AG04450 (cell line): Measurements from ENCODE around the gene MMUT. TPM values are rescaled to one million over a fixed set of nuclear protein-coding genes. Genes with fewer than 3 reads are reported as not detected.
"Not testable (repeated sequence)": the region's sequence is repeated elsewhere in the genome, so short reads cannot be mapped to it uniquely, and the experiment has no call there.

Source experiments
- CTCF ChIA-PET: fragments of 300-600, 350-600 bp; formaldehyde crosslinking; extraction: SDS; loops from one replicate; lab custom pipeline; 2022; ENCODE audit warnings: antibody characterized with exemption, inconsistent platforms; lab: Charles Lee
- POLR2A ChIA-PET: fragments of 350-600 bp; formaldehyde crosslinking; extraction: SDS; loops from one replicate; lab custom pipeline; 2021; ENCODE audit warnings: antibody characterized with exemption, inconsistent platforms; lab: Yijun Ruan, JAX
- DNase-seq: peaks from one replicate; pipeline ENCODE4 v3.0.0-alpha.2; 2011; ENCODE audit warnings: low read depth, low spot score
- H3K27ac ChIP-seq: one replicate; pipeline ENCODE4 v1.5.1; 2012; ENCODE audit warnings: low read depth, low read length, control low read depth
- H3K27me3 ChIP-seq: one replicate; pipeline ENCODE4 v1.6.0; 2012; ENCODE audit warnings: low read length; ENCODE audit not compliant: control insufficient read depth, insufficient read depth
- H3K4me3 ChIP-seq: 2 replicates; pipeline ENCODE4 v1.5.1; 2011; ENCODE audit warnings: mild to moderate bottlenecking, low read depth, low read length, control low read depth
- H3K9me3 ChIP-seq: 2 replicates; pipeline ENCODE4 v1.5.1; 2012; ENCODE audit warnings: low read length; ENCODE audit not compliant: control insufficient read depth, insufficient read depth
- polyA plus RNA-seq: library from polyadenylated mRNA; depleted of rRNA; stranded (reverse); fragments of >200 nt; gene quantifications from 2 replicates; pipeline ENCODE4 v1.2.3, GENCODE V29; 2011; rRNA removed
- TF ChIP-seq, protein P1 (sequence below): IDR thresholded peaks from 2 replicates; pipeline ENCODE4 v1.5.1; 2011; ENCODE audit warnings: low read depth, low read length, control low read depth, inconsistent platforms

Gene MMUT
- polyA plus RNA-seq, 1 experiment, result 26.8 TPM

DNA sequence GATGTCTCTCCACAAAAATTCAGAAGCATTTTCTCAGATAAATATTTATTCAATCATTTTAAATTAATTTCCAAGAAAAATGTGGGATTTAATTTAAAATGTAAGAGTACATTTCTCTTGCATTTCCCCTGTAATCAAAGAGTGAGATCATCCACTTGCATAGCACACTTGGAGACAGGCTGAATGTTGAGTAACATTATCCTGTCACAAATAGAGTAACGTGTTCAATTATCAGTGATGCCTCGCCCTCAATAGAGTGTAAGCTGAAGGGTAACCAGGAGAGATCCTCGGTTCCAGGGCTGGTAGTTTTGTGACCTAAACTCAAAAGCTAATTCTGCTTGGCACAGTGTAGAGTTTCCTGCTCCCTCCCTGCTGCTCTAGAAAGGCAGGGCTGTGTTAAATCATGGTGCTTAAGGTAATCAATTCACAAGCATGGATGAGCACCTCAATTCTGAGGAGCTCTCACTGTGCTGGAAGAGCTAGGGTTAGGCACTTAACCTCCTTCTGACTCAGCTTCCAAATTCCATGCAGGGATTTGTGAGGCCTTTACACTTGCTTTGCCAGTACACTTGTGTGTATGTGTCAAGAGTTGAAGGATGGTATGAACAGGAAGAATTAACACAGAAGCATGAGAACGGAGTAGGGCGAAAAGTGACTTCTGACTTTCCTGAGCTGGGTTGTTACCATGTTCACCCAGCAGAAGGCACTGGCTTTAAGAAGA, 56.6 kb downstream of the MMUT start:
- ChIA-PET CTCF (interaction anchor here (0.6 kb wide), 1 partner anchor 477 kb away, joined by 3 read pairs; no protein-coding TSS in a partner anchor), POLR2A (no interaction called here)
- no peaks in the 10 kb centered on the region for H3K9me3 ChIP-seq
- no peaks in the 10 kb centered on the region for H3K27me3 ChIP-seq
- no peak overlapping the region for H3K27ac ChIP-seq
- no peak for DNase-seq
- H3K4me3 ChIP-seq, result no peak overlapping the region
- TF ChIP-seq, protein P1, sequence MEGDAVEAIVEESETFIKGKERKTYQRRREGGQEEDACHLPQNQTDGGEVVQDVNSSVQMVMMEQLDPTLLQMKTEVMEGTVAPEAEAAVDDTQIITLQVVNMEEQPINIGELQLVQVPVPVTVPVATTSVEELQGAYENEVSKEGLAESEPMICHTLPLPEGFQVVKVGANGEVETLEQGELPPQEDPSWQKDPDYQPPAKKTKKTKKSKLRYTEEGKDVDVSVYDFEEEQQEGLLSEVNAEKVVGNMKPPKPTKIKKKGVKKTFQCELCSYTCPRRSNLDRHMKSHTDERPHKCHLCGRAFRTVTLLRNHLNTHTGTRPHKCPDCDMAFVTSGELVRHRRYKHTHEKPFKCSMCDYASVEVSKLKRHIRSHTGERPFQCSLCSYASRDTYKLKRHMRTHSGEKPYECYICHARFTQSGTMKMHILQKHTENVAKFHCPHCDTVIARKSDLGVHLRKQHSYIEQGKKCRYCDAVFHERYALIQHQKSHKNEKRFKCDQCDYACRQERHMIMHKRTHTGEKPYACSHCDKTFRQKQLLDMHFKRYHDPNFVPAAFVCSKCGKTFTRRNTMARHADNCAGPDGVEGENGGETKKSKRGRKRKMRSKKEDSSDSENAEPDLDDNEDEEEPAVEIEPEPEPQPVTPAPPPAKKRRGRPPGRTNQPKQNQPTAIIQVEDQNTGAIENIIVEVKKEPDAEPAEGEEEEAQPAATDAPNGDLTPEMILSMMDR, result no peak

DNA sequence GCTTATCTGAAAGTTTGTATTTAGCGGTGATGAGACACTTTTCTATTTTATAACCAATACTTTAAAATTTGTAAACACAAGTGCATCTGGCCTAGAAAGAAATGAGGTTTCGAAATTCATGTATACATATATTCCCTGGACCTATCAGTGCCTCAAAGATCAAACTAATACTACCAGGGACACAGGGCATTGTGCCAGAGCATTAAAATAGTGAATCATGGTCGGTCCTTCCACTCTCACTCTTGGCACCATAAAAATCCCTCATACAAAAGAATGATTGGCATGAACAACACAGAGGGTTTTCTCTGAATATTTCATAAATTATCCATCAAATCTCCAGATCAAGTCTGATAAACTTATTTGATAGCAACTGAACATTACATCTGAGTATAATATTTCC, 62.0 kb downstream of the MMUT start:
- POLR2A ChIA-PET, result no interaction called here
- CTCF ChIA-PET, result interaction anchor here (1.0 kb wide), 1 partner anchor 10 kb away, joined by 4 read pairs; no protein-coding TSS in a partner anchor
- Histone ChIP-seq H3K9me3 (no peaks in the 10 kb centered on the region), H3K4me3 (no peak overlapping the region), H3K27me3 (no peaks in the 10 kb centered on the region), H3K27ac (no peak overlapping the region)
- TF ChIP-seq, protein P1, result no peak
- DNase-seq, result no peak

DNA sequence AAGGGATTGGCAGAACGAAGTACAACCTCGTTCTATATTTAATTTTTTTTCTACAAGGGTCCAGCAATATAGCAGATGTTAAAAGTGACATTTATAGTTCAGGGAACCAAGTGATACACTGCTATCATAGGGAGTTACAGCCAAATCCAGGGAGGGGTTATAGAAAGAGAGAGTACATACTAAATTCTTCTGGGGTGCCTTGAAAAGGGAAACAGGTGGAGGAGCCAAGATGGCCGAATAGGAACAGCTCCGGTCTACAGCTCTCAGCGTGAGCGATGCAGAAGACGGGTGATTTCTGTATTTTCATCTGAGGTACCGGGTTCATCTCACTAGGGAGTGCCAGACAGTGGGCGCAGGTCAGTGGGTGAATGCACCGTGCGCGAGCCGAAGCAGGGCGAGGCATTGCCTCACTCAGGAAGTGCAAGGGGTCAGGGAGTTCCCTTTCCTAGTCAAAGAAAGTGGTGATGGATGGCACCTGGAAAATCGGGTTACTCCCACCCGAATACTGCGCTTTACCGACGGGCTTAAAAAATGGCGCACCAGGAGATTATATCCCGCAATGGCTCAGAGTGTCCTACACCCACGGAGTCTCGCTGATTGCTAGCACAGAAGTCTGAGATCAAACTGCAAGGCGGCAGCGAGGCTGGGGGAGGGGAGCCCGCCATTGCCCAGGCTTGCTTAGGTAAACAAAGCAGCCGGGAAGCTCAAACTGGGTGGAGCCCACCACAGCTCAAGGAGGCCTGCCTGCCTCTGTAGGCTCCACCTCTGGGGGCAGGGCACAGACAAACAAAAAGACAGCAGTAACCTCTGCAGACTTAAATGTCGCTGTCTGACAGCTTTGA, 76.2 kb downstream of the MMUT start:
- POLR2A ChIA-PET, H3K4me3 ChIP-seq, H3K27me3 ChIP-seq: not testable (repeated sequence)

DNA sequence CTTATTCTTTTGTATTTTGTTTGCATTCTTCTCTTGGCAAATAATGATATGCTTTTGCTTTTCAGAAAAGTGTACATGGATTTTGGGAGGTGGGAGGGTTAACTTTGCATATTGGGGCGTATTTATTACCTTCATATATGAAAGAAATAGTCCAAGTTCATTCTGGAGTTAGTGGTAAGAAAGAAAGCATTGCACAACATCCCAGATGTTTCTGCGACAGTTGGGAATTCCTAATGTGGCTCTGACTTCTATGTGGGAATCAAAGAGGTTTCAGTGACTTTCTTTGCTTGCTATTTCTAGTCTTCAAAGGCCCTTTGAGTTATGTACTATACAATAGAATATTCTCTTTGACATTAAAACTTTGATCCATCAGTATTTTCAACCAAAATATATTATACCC, 78.1 kb downstream of the MMUT start:
- TF ChIP-seq, protein P1, result no peak
- POLR2A ChIA-PET, result no interaction called here
- no peak for DNase-seq
- Histone ChIP-seq H3K27me3 (no peaks in the 10 kb centered on the region), H3K27ac (no peak overlapping the region), H3K9me3 (no peaks in the 10 kb centered on the region; the same call in 1 of the 2 replicates), H3K4me3 (no peak overlapping the region)
- CTCF ChIA-PET, result interaction anchor here (1.9 kb wide), 1 partner anchor 25 kb away, joined by 5 read pairs; no protein-coding TSS in a partner anchor

More for the DNA sequence above, 76.2 kb downstream of the MMUT start:
- H3K9me3 ChIP-seq, H3K27ac ChIP-seq, DNase-seq, CTCF ChIA-PET: not testable (repeated sequence)

Other genes with a start within 250 kb of the MMUT start
- 3.4 and 6.5 TPM in 2 replicates for gene CENPQ, start 117 bp upstream of the MMUT start, polyA plus RNA-seq
- gene GLYATL3, start 36.7 kb upstream of the MMUT start, polyA plus RNA-seq, result not detected in 2 replicates
- not detected in 2 replicates for gene C6orf141, start 87.4 kb upstream of the MMUT start, polyA plus RNA-seq
- gene RHAG, start 173.6 kb upstream of the MMUT start, polyA plus RNA-seq, result not detected in 2 replicates